BLaER1 (cell line): ENCODE data around the gene SPRTN.
"Not testable (repeated sequence)": the region's sequence is repeated elsewhere in the genome, so short reads cannot be mapped to it uniquely, and the experiment has no call there.

Source experiments
- H3K27ac ChIP-seq: shearing (Covaris generic); formaldehyde crosslinking; 2 replicates; pipeline ENCODE4 v1.8.1; 2022
- H3K27me3 ChIP-seq: shearing (Covaris generic); formaldehyde crosslinking; 2 replicates; pipeline ENCODE4 v1.8.1; 2022
- H3K36me3 ChIP-seq: shearing (Covaris generic); formaldehyde crosslinking; 2 replicates; pipeline ENCODE4 v1.8.1; 2022
- H3K4me1 ChIP-seq: shearing (Covaris generic); formaldehyde crosslinking; 2 replicates; pipeline ENCODE4 v1.8.1; 2022
- H3K4me2 ChIP-seq: shearing (Covaris generic); formaldehyde crosslinking; 2 replicates; pipeline ENCODE4 v1.8.1; 2022
- H3K4me3 ChIP-seq: shearing (Covaris generic); formaldehyde crosslinking; 2 replicates; pipeline ENCODE4 v1.8.1; 2022
- H3K9ac ChIP-seq: shearing (Covaris generic); formaldehyde crosslinking; 2 replicates; pipeline ENCODE4 v1.8.1; 2022
- H3K9me3 ChIP-seq: shearing (Covaris generic); formaldehyde crosslinking; 2 replicates; pipeline ENCODE4 v1.8.1; 2022
- H4K20me1 ChIP-seq: shearing (Covaris generic); formaldehyde crosslinking; 2 replicates; pipeline ENCODE4 v1.8.1; 2022
- Cebpa-rat ChIP-seq: shearing (Covaris generic); IDR thresholded peaks from 2 replicates; pipeline ENCODE4 v1.8.1; 2022

SPRTN gene

DNA sequence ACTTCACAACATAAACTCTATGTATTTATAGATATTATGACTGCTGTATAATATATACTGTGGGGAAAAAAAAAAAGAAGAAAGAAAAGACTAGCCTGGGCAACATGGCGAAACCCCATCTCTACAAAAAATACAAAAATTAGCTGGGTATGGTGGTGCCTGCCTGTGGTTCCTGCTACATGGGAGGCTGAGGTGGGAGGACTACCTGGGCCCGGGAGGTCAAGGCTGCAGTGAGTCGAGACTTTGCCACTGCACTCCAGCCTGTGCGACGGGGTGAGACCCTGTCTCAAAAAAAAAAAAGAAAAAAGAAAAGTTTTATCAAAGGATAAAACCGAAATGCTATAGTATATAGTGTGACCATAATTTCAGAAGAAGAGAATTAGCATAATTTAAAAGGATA lies 3.1 kb upstream of the SPRTN start:
- Histone ChIP-seq H3K27me3 (no peaks in the 10 kb centered on the region), H3K4me3 (peak overlapping the region; percentile 97), H3K27ac (no peak overlapping the region), H3K9me3 (no peaks in the 10 kb centered on the region), H3K9ac (peak overlapping the region; percentile 36), H3K36me3 (0 out of 2 replicates have a peak, but pooled peaks cover 4% of the 10 kb centered on the region), H3K4me1 (peaks cover 55% of the 10 kb centered on the region), H3K4me2 (peak overlapping the region; percentile 99), H4K20me1 (peaks cover 68% of the 10 kb centered on the region)
- no peak for TF ChIP-seq Cebpa-rat

DNA sequence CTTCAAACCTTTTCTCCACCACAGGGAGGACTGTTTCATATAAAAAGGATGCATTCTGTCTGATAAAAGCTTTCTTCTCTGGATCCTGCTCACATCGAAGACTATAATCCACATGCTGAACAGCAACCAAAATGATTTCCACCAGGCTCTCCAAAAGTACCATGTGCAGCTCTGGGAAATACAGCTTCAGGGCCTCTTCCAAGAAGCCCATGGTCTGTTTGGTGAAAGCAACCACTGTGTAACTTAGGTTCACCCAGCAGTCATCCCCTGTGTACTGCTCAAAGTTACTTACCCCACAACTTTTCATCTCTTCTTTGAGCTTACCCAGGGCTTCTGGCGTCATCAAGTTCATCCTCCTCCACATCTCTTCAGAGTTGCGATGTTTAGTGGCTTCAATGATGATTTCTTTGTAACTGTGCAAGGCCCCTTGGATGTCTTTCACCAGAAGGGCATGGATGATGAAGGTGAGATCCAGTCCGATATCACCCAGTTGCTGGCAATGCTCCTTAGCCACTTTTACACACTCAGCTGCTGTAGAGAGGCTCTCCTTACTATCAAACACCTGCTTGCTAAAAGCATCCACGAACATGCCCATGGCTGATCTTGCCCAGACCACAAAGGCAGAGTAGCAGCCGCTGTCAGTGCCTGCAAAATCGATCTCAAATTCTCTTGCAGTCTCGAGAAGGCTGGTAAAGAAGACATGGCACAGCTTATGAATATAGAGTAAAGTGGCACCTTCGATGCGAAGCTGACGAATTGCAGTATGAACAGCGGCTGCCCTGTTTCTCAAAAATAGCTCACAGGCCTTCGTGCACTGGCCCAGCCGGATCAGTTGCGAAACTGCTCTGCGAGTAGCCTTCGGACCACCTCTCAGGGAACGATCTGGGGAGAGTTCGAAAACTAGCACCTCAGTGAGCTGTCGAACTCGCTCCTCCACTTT lies 2.2 kb upstream of the SPRTN start:
- Histone ChIP-seq H4K20me1 (peaks cover 64% of the 10 kb centered on the region), H3K4me2 (peak overlapping the region; percentile 99), H3K27ac (0 out of 2 replicates have a peak overlapping the region, but pooled peaks have one; percentile 18), H3K9ac (peak overlapping the region; percentile 92), H3K4me1 (peaks cover 61% of the 10 kb centered on the region), H3K36me3 (peaks cover 10% of the 10 kb centered on the region; the same call in 1 of the 2 replicates), H3K4me3 (peak overlapping the region; percentile 97), H3K27me3 (no peaks in the 10 kb centered on the region), H3K9me3 (no peaks in the 10 kb centered on the region)
- TF ChIP-seq Cebpa-rat, result no peak

DNA sequence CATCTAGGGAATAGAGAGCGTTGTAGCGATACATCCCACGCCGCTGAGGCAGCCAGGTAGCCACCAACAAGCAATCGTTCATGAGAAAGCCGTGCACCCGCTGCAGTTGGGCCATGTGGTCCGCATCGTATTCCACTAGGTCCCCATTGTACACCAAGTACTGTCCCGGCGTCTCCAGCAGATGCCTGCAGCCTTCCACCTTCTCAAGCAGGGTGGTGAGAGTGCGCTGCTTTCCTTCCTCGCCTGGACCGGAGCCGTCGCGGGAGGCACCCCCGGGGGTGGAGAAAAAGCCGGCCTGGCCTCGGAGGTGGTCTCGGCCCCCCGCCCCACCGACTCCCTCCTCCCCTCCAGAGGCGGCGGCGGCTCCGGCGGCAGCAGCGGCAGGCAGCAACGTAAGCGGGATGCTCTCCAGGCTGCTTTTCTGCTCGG lies 1.0 kb upstream of the SPRTN start:
- Histone ChIP-seq H4K20me1 (peaks cover 57% of the 10 kb centered on the region), H3K27ac (peak overlapping the region; percentile 91), H3K4me3 (peak overlapping the region; percentile 97), H3K36me3 (peaks cover 17% of the 10 kb centered on the region), H3K9ac (peak overlapping the region; percentile 92), H3K4me2 (peak overlapping the region; percentile 99), H3K4me1 (peaks cover 61% of the 10 kb centered on the region), H3K9me3 (no peaks in the 10 kb centered on the region), H3K27me3 (no peaks in the 10 kb centered on the region)
- no peak for TF ChIP-seq Cebpa-rat

DNA sequence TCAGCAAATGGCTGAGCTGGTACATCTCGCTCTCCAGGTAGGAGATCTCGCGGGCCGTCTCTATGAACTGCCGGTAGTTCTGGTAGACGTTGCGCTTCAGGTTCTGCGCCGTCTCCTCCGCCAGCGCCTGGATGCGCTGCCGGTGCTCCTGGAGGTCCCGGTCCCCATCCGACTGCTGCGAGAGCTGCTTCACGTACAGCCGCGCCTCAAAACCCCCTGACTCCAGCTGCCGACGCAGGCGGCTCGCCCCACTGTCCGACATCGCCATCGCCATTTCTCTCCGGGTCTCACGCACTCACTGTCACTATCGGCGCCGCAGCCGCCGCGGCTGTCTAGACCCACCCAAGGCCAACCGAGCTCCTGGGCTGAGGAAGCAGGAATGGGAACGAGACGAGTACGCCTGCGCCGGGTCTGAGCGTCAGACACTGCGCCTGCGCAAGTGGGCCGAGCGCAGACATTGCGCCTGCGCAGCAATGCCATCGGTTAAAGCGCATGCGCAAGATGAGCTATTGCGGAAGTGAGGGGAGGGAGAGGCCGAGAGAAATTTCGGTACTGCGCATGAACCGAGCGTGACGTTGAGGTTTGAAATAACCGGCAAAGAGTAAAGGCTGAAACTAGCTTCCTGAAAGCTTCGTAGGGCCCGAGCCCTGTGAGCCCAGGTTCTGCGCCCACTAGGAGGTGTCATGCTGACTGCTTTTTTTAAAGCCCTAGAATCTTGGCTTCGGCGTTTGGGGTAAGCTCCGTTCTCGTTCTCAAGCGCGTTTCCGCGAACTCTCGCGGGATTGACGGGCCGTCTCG lies 422 bp upstream of the SPRTN start, which contains the start of gene EXOC8:
Gene EXOC8 (minus strand): TSS at position 381 of the 798 bp plus-strand sequence. CDS start 107 bp downstream, at position 274.
- Histone ChIP-seq H3K9ac (peak within 1 kb of the TSS; percentile 92), H3K4me1 (peaks cover 60% of the 10 kb centered on the region), H4K20me1 (peaks cover 55% of the 10 kb centered on the region), H3K4me2 (peak within 1 kb of the TSS; percentile 99), H3K4me3 (peak within 1 kb of the TSS; percentile 97), H3K36me3 (peaks cover 21% of the 10 kb centered on the region), H3K9me3 (no peaks in the 10 kb centered on the region), H3K27ac (peak within 1 kb of the TSS; percentile 91), H3K27me3 (no peaks in the 10 kb centered on the region)
- no peak for TF ChIP-seq Cebpa-rat

DNA sequence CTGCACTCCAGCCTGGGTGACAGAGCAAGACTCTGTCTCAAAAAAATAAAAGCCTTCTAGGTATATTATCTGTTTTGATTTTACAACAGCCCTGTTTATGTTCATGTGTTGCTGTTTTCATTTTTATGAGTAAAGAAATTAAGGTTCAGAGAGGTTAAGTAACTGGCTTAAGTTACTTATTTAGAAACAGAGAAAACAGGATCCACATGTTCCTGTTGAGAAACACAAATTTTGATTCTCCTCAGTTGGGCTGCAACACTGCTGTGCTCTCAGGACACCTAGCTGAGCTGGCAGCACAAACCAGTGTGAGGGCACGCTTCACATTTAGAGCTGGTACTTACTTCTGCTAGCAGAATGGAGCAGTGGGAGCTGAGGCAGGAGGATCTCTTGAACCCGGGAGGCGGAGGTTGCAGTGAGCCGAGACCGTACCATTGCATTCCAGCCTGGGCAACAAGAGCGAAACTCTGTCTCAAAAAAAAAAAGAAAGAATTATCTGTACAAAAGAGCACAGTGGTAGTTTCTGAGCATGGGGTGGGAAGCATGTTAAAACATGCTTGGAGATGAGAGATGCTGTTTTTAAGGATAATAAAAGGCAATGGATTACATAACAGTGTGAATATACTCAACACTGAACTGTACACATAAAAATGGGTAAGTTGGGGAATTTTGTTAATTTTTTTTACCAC lies 2.4 kb downstream of the SPRTN start:
- H3K9ac ChIP-seq, result no peak overlapping the region
- no peak for TF ChIP-seq Cebpa-rat
- peaks cover 38% of the 10 kb centered on the region for H3K36me3 ChIP-seq
- peaks cover 43% of the 10 kb centered on the region for H4K20me1 ChIP-seq
- no peaks in the 10 kb centered on the region for H3K27me3 ChIP-seq
- H3K9me3 ChIP-seq, result no peaks in the 10 kb centered on the region
- no peak overlapping the region for H3K4me3 ChIP-seq
- H3K4me2 ChIP-seq, result peak overlapping the region; percentile 94; the same call in 1 of the 2 replicates
- peaks cover 32% of the 10 kb centered on the region for H3K4me1 ChIP-seq
- no peak overlapping the region for H3K27ac ChIP-seq

DNA sequence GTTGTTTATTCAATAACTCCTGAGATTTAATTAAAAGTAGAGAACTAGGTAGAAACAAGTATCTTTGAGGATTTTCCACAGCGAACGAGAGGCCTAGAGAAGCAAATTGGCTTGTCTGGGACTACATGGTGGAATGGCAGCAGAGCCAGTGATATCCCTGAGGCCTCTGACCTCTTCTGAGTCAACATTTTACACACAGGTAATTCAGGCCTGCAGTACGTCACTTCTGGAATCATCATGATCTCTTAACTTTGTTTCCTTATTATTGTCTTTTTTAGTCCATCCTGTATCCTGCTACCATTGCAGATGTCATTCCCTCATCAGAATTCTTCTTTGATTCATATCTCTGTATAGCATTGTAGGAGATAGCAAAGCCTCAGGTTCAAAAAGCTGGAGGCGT lies 9.9 kb downstream of the SPRTN start:
- Histone ChIP-seq H3K4me3 (no peak overlapping the region), H3K9me3 (no peaks in the 10 kb centered on the region), H3K4me1 (no peaks in the 10 kb centered on the region), H3K36me3 (peaks cover 84% of the 10 kb centered on the region), H3K9ac (no peak overlapping the region), H3K4me2 (no peak overlapping the region), H3K27ac (no peak overlapping the region), H4K20me1 (0 out of 2 replicates have a peak, but pooled peaks cover 17% of the 10 kb centered on the region), H3K27me3 (no peaks in the 10 kb centered on the region)
- TF ChIP-seq Cebpa-rat, result no peak

DNA sequence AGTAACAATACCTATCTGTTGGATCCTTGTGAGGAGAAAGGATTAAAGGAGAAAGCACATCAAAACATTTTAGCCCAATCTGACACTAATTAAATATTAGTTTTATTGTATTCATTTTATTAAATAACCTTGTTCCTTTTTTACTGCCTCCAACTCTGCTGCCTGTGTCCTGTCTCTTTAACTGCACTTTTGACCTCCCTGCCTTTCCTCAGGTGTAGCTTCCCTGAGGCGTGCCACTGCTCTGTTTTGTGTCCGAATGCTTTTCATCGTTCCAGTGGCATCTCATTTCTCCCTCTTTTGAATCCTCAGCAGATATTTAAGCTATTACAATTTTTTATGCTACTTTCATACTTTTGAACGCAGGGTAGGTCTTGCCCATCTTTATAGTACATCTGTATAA lies 10.3 kb downstream of the SPRTN start:
- H3K9ac ChIP-seq, result no peak overlapping the region
- H3K9me3 ChIP-seq, result no peaks in the 10 kb centered on the region
- H3K4me1 ChIP-seq, result no peaks in the 10 kb centered on the region
- 0 out of 2 replicates have a peak, but pooled peaks cover 17% of the 10 kb centered on the region for H4K20me1 ChIP-seq
- no peak overlapping the region for H3K4me2 ChIP-seq
- no peak for TF ChIP-seq Cebpa-rat
- no peak overlapping the region for H3K27ac ChIP-seq
- H3K4me3 ChIP-seq, result no peak overlapping the region
- no peaks in the 10 kb centered on the region for H3K27me3 ChIP-seq
- peaks cover 83% of the 10 kb centered on the region for H3K36me3 ChIP-seq

DNA sequence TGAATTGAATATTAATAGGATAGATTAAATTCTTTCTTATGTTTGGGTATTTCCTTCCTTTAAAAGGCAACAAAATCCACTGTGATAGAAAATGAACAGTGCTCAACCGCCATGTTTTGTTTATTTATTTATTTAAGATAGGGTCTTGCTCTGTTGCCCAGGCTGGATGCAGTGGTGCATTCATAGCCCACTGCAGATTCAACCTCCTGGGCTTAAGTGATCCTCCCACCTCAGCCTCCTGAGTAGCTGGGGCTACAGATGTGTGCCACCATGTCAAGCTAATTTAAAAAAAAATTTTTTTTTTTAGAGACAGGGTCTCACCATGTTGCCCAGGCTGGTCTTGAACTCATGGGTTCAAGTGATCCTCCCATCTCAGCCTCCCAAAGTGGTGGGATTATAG lies 10.8 kb downstream of the SPRTN start:
- H3K27me3 ChIP-seq, H3K4me2 ChIP-seq, H3K9me3 ChIP-seq, H3K27ac ChIP-seq, H3K4me1 ChIP-seq, H3K9ac ChIP-seq, H3K4me3 ChIP-seq: not testable (repeated sequence)
- H4K20me1 ChIP-seq, result 0 out of 2 replicates have a peak, but pooled peaks cover 17% of the 10 kb centered on the region
- peaks cover 79% of the 10 kb centered on the region for H3K36me3 ChIP-seq

DNA sequence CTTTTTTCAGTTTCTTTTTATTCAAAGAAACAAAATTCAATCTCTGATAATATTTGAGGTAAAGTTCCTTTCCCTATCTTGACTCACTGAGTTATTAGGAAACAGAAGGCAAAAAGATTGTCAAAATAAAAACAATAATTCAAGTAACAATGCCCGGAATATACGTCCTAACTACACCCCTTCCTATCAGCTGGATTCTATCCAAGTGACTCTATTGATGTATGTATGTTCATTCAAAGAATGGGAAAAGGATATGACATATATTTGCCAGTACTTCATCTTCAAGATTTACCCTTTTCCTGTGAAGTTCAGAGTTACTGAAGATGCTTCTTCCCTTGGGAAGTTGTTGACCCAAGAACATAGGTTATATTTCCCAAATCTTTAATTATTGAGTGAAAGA lies 13.7 kb downstream of the SPRTN start:
- peaks cover 65% of the 10 kb centered on the region for H3K36me3 ChIP-seq
- no peaks in the 10 kb centered on the region for H3K9me3 ChIP-seq
- H3K27ac ChIP-seq, result no peak overlapping the region
- no peak for TF ChIP-seq Cebpa-rat
- H3K4me2 ChIP-seq, result no peak overlapping the region
- no peak overlapping the region for H3K9ac ChIP-seq
- no peaks in the 10 kb centered on the region for H3K4me1 ChIP-seq
- no peak overlapping the region for H3K4me3 ChIP-seq
- no peaks in the 10 kb centered on the region for H3K27me3 ChIP-seq
- 0 out of 2 replicates have a peak, but pooled peaks cover 5% of the 10 kb centered on the region for H4K20me1 ChIP-seq
